KMS-11 (cell line): ENCODE data around the gene CAMKMT.

ENCODE experiments used
- H2AFZ ChIP-seq: fragments of 200-600 bp; sonication (generic); 2 replicates; pipeline ENCODE4 v1.6.1; 2016; ENCODE audit warnings: antibody characterized with exemption, mixed run types, low read depth
- H3K27ac ChIP-seq: fragments of 200-600 bp; sonication (generic); 2 replicates; pipeline ENCODE4 v1.6.1; 2016; ENCODE audit warnings: mild to moderate bottlenecking, mixed run types
- H3K27me3 ChIP-seq: fragments of 200-600 bp; sonication (generic); 2 replicates; pipeline ENCODE4 v1.6.1; 2017; ENCODE audit warnings: mild to moderate bottlenecking, low read depth, mixed run types, moderate library complexity; ENCODE audit not compliant: insufficient read depth
- H3K36me3 ChIP-seq: fragments of 200-600 bp; sonication (generic); 2 replicates; pipeline ENCODE4 v1.6.1; 2017; ENCODE audit warnings: mild to moderate bottlenecking, mixed run types; ENCODE audit not compliant: insufficient read depth
- H3K4me1 ChIP-seq: fragments of 200-600 bp; sonication (generic); 2 replicates; pipeline ENCODE4 v1.6.1; 2016; ENCODE audit warnings: mild to moderate bottlenecking, low read depth, mixed run types; ENCODE audit not compliant: poor library complexity, severe bottlenecking
- H3K4me2 ChIP-seq: fragments of 200-600 bp; sonication (generic); 2 replicates; pipeline ENCODE4 v1.7.0; 2016; ENCODE audit warnings: mild to moderate bottlenecking, mixed run types
- H3K4me3 ChIP-seq: fragments of 200-600 bp; sonication (generic); IDR thresholded peaks from 2 replicates; pipeline ENCODE4 v1.6.1; 2017; ENCODE audit warnings: low read depth, low read length, mixed read lengths; ENCODE audit not compliant: insufficient read depth
- H3K79me2 ChIP-seq: fragments of 200-600 bp; sonication (generic); 2 replicates; pipeline ENCODE4 v1.6.1; 2016; ENCODE audit warnings: low read depth, mixed run types; ENCODE audit not compliant: insufficient read depth
- H3K9ac ChIP-seq: fragments of 200-600 bp; sonication (generic); 2 replicates; pipeline ENCODE4 v1.6.1; 2016; ENCODE audit warnings: mild to moderate bottlenecking, mixed run types
- H4K20me1 ChIP-seq: fragments of 200-600 bp; sonication (generic); 2 replicates; pipeline ENCODE4 v1.6.1; 2016; ENCODE audit warnings: mild to moderate bottlenecking, mixed run types; ENCODE audit not compliant: insufficient read depth
- TF ChIP-seq, protein P1 (sequence below): fragments of 200-600 bp; sonication (generic); conservative IDR thresholded peaks from 2 replicates; pipeline ENCODE4 v1.6.1; 2017; ENCODE audit warnings: low read depth, mild to moderate bottlenecking, antibody characterized with exemption, low read length, moderate library complexity, mixed read lengths

Gene CAMKMT

DNA sequence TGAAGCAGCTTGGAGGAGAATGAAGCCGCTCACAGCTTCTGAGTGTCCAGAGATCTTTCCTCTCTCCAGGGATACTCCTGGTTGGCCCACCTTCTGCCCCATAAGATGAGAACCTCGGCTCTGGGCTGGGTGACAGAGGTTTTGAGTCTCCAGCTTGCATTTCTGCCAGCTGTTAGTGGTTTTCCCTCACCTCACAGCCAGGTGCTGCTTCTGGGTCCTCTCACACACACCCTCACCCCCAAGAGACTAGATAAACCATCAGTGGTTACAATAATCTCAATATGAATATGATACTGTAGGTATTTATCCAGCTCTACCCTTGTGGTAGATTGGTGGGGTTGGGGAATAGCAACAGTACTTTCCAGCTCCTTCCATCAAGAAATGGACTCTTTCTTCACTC lies 418.0 kb downstream of the CAMKMT start:
- TF ChIP-seq, protein P1, sequence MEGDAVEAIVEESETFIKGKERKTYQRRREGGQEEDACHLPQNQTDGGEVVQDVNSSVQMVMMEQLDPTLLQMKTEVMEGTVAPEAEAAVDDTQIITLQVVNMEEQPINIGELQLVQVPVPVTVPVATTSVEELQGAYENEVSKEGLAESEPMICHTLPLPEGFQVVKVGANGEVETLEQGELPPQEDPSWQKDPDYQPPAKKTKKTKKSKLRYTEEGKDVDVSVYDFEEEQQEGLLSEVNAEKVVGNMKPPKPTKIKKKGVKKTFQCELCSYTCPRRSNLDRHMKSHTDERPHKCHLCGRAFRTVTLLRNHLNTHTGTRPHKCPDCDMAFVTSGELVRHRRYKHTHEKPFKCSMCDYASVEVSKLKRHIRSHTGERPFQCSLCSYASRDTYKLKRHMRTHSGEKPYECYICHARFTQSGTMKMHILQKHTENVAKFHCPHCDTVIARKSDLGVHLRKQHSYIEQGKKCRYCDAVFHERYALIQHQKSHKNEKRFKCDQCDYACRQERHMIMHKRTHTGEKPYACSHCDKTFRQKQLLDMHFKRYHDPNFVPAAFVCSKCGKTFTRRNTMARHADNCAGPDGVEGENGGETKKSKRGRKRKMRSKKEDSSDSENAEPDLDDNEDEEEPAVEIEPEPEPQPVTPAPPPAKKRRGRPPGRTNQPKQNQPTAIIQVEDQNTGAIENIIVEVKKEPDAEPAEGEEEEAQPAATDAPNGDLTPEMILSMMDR, result no peak
- no peaks in the 10 kb centered on the region for H3K27me3 ChIP-seq
- H3K4me2 ChIP-seq, result no peak overlapping the region
- no peak overlapping the region for H3K4me3 ChIP-seq
- no peaks in the 10 kb centered on the region for H4K20me1 ChIP-seq
- no peaks in the 10 kb centered on the region for H3K79me2 ChIP-seq
- H3K27ac ChIP-seq, result no peak overlapping the region
- no peak overlapping the region for H2AFZ ChIP-seq
- H3K36me3 ChIP-seq, result 0 out of 2 replicates have a peak, but pooled peaks cover 3% of the 10 kb centered on the region
- no peaks in the 10 kb centered on the region for H3K4me1 ChIP-seq
- H3K9ac ChIP-seq, result no peak overlapping the region

DNA sequence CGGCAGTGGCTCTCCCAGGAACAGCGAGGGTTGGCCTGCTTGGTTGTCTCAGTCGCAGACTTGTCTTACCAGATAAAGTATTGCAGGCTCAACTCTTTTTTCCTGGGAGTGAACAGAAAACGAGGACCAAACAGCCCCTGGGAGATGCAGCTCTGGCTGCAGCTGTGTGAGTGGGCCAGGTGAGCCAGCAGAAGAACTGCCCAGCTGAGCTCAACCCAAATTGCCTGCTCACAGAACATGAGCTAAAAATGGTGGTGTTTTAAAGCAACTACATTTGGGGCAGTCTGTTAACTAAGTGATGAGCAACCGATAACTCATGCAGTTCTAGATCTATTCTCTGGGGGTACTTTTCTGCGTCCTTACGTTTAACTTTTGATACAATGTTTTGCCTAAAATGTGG lies 418.7 kb downstream of the CAMKMT start:
- H3K4me3 ChIP-seq, result no peak overlapping the region
- H3K4me2 ChIP-seq, result no peak overlapping the region
- TF ChIP-seq, protein P1, result no peak
- H3K36me3 ChIP-seq, result 0 out of 2 replicates have a peak, but pooled peaks cover 3% of the 10 kb centered on the region
- H3K79me2 ChIP-seq, result no peaks in the 10 kb centered on the region
- H3K27ac ChIP-seq, result no peak overlapping the region
- no peaks in the 10 kb centered on the region for H4K20me1 ChIP-seq
- H2AFZ ChIP-seq, result no peak overlapping the region
- H3K27me3 ChIP-seq, result no peaks in the 10 kb centered on the region
- no peak overlapping the region for H3K9ac ChIP-seq
- no peaks in the 10 kb centered on the region for H3K4me1 ChIP-seq

DNA sequence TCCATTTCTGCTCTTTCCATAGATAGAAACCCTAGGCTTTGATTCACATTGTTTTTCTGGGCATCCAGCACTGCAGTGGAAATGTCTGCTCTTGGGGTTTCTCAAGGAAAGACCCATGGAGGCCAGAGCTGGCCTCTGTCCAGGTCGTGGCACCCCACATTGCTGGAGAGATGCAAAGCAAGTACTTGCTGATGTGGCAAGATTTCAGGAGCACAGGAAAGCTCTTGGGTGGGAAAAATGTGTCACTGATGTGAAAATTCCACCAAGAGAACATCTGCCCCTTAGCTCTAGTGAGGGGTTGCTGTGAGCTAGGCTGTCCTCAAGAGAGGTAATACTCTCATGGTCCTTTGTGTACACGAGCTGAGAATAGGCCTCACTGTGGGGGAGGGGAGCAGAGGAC lies 423.7 kb downstream of the CAMKMT start:
- Histone ChIP-seq H3K4me2 (no peak overlapping the region), H3K27ac (no peak overlapping the region), H3K27me3 (no peaks in the 10 kb centered on the region), H3K4me1 (no peaks in the 10 kb centered on the region), H3K9ac (no peak overlapping the region), H3K36me3 (no peaks in the 10 kb centered on the region), H3K4me3 (no peak overlapping the region), H3K79me2 (no peaks in the 10 kb centered on the region), H4K20me1 (no peaks in the 10 kb centered on the region), H2AFZ (no peak overlapping the region)
- TF ChIP-seq, protein P1, result no peak

DNA sequence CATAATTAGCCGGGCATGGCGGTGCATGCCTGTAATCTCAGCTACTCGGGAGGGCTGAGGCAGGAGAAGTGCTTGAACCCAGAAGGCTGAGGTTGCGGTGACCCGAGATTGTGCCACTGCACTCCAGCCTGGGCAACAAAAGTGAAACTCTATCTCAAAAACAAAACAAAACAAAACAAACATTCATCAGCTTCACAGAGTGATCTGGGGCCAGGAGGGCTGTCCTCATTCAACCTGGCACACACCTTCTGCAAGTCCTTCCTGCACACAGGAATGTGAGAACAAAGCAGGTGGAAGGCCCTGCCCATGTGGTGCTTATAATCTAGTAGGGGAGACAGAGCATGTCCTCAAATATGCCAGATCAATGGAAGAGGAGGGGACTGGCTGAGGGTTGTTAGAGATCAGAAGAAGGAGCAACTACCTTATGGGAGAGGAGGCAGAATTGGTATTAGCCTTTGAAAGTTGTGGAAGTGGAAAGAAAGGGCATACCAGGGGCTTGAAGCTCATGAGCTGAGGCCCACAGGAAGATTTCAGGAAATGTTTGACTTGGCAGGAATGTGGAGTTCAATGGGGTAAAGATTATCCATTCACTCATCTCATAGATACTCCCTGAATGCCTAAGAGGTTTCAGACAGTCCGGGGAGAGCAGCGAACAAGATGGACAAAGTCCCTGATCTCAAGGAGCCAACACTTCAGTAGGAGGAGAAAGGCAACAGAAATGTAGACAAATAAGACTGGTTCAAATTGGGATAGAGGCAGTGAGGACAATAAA lies 424.5 kb downstream of the CAMKMT start:
- H3K4me3 ChIP-seq, result no peak overlapping the region
- no peak overlapping the region for H3K9ac ChIP-seq
- H3K4me1 ChIP-seq, result no peaks in the 10 kb centered on the region
- H3K27me3 ChIP-seq, result no peaks in the 10 kb centered on the region
- no peaks in the 10 kb centered on the region for H3K79me2 ChIP-seq
- TF ChIP-seq, protein P1, result no peak
- H3K36me3 ChIP-seq, result no peaks in the 10 kb centered on the region
- no peak overlapping the region for H3K4me2 ChIP-seq
- no peaks in the 10 kb centered on the region for H4K20me1 ChIP-seq
- H3K27ac ChIP-seq, result no peak overlapping the region
- no peak overlapping the region for H2AFZ ChIP-seq
